HCT116 (cell line): Measurements from ENCODE around the gene DIPK1B.

Source experiments
- CTCF ChIP-seq, 3 experiments: fragments of 200-600 bp in 1 of 3; sonication (generic) in 1 of 3; IDR thresholded peaks in 2 of 3; conservative IDR thresholded peaks in 1 of 3; 2 replicates each; pipeline ENCODE4 v1.5.1; 2012 to 2017; ENCODE audit warnings: low read depth in 2 of 3, low read length in 2 of 3, antibody characterized with exemption in 1 of 3, borderline replicate concordance in 1 of 3, control low read depth in 1 of 3, mild to moderate bottlenecking in 1 of 3, mixed read lengths in 1 of 3, mixed run types in 1 of 3, moderate library complexity in 1 of 3; ENCODE audit not compliant: insufficient read depth in 1 of 3
- POLR2A ChIP-seq: IDR thresholded peaks from 2 replicates; pipeline ENCODE4 v1.7.0; 2011; ENCODE audit warnings: borderline replicate concordance; ENCODE audit not compliant: insufficient read depth, insufficient read length; ENCODE audit errors: extremely low read depth
- POLR2AphosphoS5 ChIP-seq: IDR thresholded peaks from 2 replicates; pipeline ENCODE4 v1.6.1; 2011; ENCODE audit warnings: mild to moderate bottlenecking, low read depth, low read length, moderate library complexity
- RAD21 ChIP-seq: IDR thresholded peaks from 2 replicates; pipeline ENCODE4 v1.6.1; 2012; ENCODE audit warnings: low read depth, mild to moderate bottlenecking
- ZNF274 ChIP-seq: fragments of 200-500 bp; sonication (Bioruptor generic); IDR thresholded peaks from 2 replicates; pipeline ENCODE4 v1.6.1; 2014; ENCODE audit warnings: mild to moderate bottlenecking, low read depth, low read length, inconsistent platforms
- TF ChIP-seq, protein P1 (sequence below): IDR thresholded peaks from 2 replicates; pipeline ENCODE4 v1.6.1; 2012
- TF ChIP-seq, protein P2 (sequence below): IDR thresholded peaks from 2 replicates; pipeline ENCODE4 v1.6.1; 2012; ENCODE audit warnings: low read depth

- TF ChIP-seq CTCF (IDR thresholded peaks at IDR 0.05 in 2 of 3, conservative IDR thresholded peaks at IDR 0.05 in 1 of 3; ENCODE audit: borderline replicate concordance in 1 of 3, insufficient read depth in 1 of 3, low read depth in 2 of 3, low read length in 2 of 3): no peak
- TF ChIP-seq POLR2A: no peak
- TF ChIP-seq, protein P1, sequence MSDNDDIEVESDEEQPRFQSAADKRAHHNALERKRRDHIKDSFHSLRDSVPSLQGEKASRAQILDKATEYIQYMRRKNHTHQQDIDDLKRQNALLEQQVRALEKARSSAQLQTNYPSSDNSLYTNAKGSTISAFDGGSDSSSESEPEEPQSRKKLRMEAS: no peak
- no peak for TF ChIP-seq POLR2AphosphoS5
- TF ChIP-seq RAD21: no peak
- TF ChIP-seq ZNF274: no peak
- TF ChIP-seq, protein P2, sequence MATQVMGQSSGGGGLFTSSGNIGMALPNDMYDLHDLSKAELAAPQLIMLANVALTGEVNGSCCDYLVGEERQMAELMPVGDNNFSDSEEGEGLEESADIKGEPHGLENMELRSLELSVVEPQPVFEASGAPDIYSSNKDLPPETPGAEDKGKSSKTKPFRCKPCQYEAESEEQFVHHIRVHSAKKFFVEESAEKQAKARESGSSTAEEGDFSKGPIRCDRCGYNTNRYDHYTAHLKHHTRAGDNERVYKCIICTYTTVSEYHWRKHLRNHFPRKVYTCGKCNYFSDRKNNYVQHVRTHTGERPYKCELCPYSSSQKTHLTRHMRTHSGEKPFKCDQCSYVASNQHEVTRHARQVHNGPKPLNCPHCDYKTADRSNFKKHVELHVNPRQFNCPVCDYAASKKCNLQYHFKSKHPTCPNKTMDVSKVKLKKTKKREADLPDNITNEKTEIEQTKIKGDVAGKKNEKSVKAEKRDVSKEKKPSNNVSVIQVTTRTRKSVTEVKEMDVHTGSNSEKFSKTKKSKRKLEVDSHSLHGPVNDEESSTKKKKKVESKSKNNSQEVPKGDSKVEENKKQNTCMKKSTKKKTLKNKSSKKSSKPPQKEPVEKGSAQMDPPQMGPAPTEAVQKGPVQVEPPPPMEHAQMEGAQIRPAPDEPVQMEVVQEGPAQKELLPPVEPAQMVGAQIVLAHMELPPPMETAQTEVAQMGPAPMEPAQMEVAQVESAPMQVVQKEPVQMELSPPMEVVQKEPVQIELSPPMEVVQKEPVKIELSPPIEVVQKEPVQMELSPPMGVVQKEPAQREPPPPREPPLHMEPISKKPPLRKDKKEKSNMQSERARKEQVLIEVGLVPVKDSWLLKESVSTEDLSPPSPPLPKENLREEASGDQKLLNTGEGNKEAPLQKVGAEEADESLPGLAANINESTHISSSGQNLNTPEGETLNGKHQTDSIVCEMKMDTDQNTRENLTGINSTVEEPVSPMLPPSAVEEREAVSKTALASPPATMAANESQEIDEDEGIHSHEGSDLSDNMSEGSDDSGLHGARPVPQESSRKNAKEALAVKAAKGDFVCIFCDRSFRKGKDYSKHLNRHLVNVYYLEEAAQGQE: no peak
These were observed 45.8 kb upstream of the DIPK1B start for GRCh38 chr9:136666372-136667213.
